ENCODE data around the gene LNX1.

Gene LNX1

GRCh38 chr4:53461244-53461643, 130.0 kb downstream of the LNX1 start:
- no peaks in the 10 kb centered on the region for H3K27me3 ChIP-seq (ENCODE audit: insufficient read depth, poor library complexity, severe bottlenecking)
- H3K4me3 ChIP-seq (ENCODE audit: severe bottlenecking) = no peak overlapping the region
- H3K9me3 ChIP-seq (ENCODE audit: severe bottlenecking) = no peaks in the 10 kb centered on the region
- DNase-seq (ENCODE audit: low spot score) = no peak
- ATAC-seq (ENCODE audit: low read depth) = no peak
- peaks cover 2% of the 10 kb centered on the region for H3K4me1 ChIP-seq (ENCODE audit: insufficient read depth, poor library complexity, severe bottlenecking)
- TF ChIP-seq CTCF (IDR thresholded peaks at IDR 0.05; ENCODE audit: poor library complexity, severe bottlenecking) = no peak
- H3K36me3 ChIP-seq (ENCODE audit: low read depth) = peaks cover 66% of the 10 kb centered on the region
- H3K27ac ChIP-seq (ENCODE audit: poor library complexity, severe bottlenecking) = no peak overlapping the region

- no peaks in the 10 kb centered on the region for H3K9me3 ChIP-seq (ENCODE audit: severe bottlenecking)
- no peak for TF ChIP-seq CTCF (IDR thresholded peaks at IDR 0.05; ENCODE audit: poor library complexity, severe bottlenecking)
- no peak overlapping the region for H3K27ac ChIP-seq (ENCODE audit: poor library complexity, severe bottlenecking)
- peak; percentile 68; the same call in 1 of the 3 replicates for ATAC-seq (ENCODE audit: low read depth)
- peaks cover 80% of the 10 kb centered on the region for H3K36me3 ChIP-seq (ENCODE audit: low read depth)
- H3K4me3 ChIP-seq (ENCODE audit: severe bottlenecking) = no peak overlapping the region
- H3K4me1 ChIP-seq (ENCODE audit: insufficient read depth, poor library complexity, severe bottlenecking) = peaks cover 2% of the 10 kb centered on the region
- no peak for DNase-seq (ENCODE audit: low spot score)
- H3K27me3 ChIP-seq (ENCODE audit: insufficient read depth, poor library complexity, severe bottlenecking) = no peaks in the 10 kb centered on the region
These were observed 131.7 kb downstream of the LNX1 start for GRCh38 chr4:53459548-53459947.

- TF ChIP-seq CTCF (IDR thresholded peaks at IDR 0.05; ENCODE audit: poor library complexity, severe bottlenecking) = no peak
- no peak for DNase-seq (ENCODE audit: low spot score)
- H3K9me3 ChIP-seq (ENCODE audit: severe bottlenecking) = no peaks in the 10 kb centered on the region
- no peaks in the 10 kb centered on the region for H3K27me3 ChIP-seq (ENCODE audit: insufficient read depth, poor library complexity, severe bottlenecking)
- H3K4me3 ChIP-seq (ENCODE audit: severe bottlenecking) = no peak overlapping the region
- peaks cover 88% of the 10 kb centered on the region for H3K36me3 ChIP-seq (ENCODE audit: low read depth)
- ATAC-seq (ENCODE audit: low read depth) = no peak
- peaks cover 2% of the 10 kb centered on the region for H3K4me1 ChIP-seq (ENCODE audit: insufficient read depth, poor library complexity, severe bottlenecking)
- H3K27ac ChIP-seq (ENCODE audit: poor library complexity, severe bottlenecking) = no peak overlapping the region
These were observed 135.1 kb downstream of the LNX1 start for GRCh38 chr4:53456178-53456577.

GRCh38 chr4:53455766-53456165, 135.5 kb downstream of the LNX1 start:
- ATAC-seq (ENCODE audit: low read depth) (peak; percentile 62; the same call in 2 of the 3 replicates), DNase-seq (ENCODE audit: low spot score) (no peak)
- Histone ChIP-seq H3K27me3 (ENCODE audit: insufficient read depth, poor library complexity, severe bottlenecking) (no peaks in the 10 kb centered on the region), H3K36me3 (ENCODE audit: low read depth) (peaks cover 84% of the 10 kb centered on the region), H3K4me3 (ENCODE audit: severe bottlenecking) (no peak overlapping the region), H3K9me3 (ENCODE audit: severe bottlenecking) (no peaks in the 10 kb centered on the region), H3K27ac (ENCODE audit: poor library complexity, severe bottlenecking) (no peak overlapping the region), H3K4me1 (ENCODE audit: insufficient read depth, poor library complexity, severe bottlenecking) (peaks cover 2% of the 10 kb centered on the region)
- no peak for TF ChIP-seq CTCF (IDR thresholded peaks at IDR 0.05; ENCODE audit: poor library complexity, severe bottlenecking)

- Histone ChIP-seq H3K4me3 (ENCODE audit: severe bottlenecking) (no peak overlapping the region), H3K9me3 (ENCODE audit: severe bottlenecking) (peaks cover 4% of the 10 kb centered on the region), H3K27me3 (ENCODE audit: insufficient read depth, poor library complexity, severe bottlenecking) (no peaks in the 10 kb centered on the region), H3K36me3 (ENCODE audit: low read depth) (peaks cover 68% of the 10 kb centered on the region), H3K27ac (ENCODE audit: poor library complexity, severe bottlenecking) (no peak overlapping the region), H3K4me1 (ENCODE audit: insufficient read depth, poor library complexity, severe bottlenecking) (peaks cover 3% of the 10 kb centered on the region)
- ATAC-seq (ENCODE audit: low read depth) (no peak), DNase-seq (ENCODE audit: low spot score) (no peak)
- no peak for TF ChIP-seq CTCF (IDR thresholded peaks at IDR 0.05; ENCODE audit: poor library complexity, severe bottlenecking)
These were observed 137.9 kb downstream of the LNX1 start for GRCh38 chr4:53453385-53453784.
